ENCODE measurements around the gene NKAIN2.

- no peak for TF ChIP-seq CTCF (IDR thresholded peaks at IDR 0.05 in 4 of 5, conservative IDR thresholded peaks at IDR 0.05 in 1 of 5)
- no peak for TF ChIP-seq POLR2A (IDR thresholded peaks at IDR 0.05)
Observed at GRCh38 chr6:123925350-123925749, 121.7 kb downstream of the NKAIN2 start.
